Smooth muscle cell (in vitro differentiated cells): Measurements from ENCODE around the gene CACNA1A. TPM values are rescaled to one million over a fixed set of nuclear protein-coding genes. Genes with fewer than 3 reads are reported as not detected.

Experiments
- DNase-seq: peaks from one replicate; lab custom pipeline; 2025; ENCODE audit not compliant: unreplicated experiment; lab: John Stamatoyannopoulos, UW
- H2AFZ ChIP-seq: fragments of 200-600 bp; sonication (generic); 2 replicates; pipeline ENCODE4 v1.6.0; 2016; ENCODE audit warnings: antibody characterized with exemption, low read depth, mild to moderate bottlenecking
- H3F3A ChIP-seq: fragments of 200-600 bp; sonication (generic); 2 replicates; pipeline ENCODE4 v1.6.0; 2017; ENCODE audit warnings: antibody characterized with exemption, low read depth
- H3K27ac ChIP-seq: fragments of 200-600 bp; sonication (generic); 2 replicates; pipeline ENCODE4 v1.5.1; 2016; ENCODE audit warnings: low read depth, mild to moderate bottlenecking
- H3K27me3 ChIP-seq: fragments of 200-600 bp; sonication (generic); 2 replicates; pipeline ENCODE4 v1.6.1; 2016; ENCODE audit warnings: low read depth, mild to moderate bottlenecking
- H3K36me3 ChIP-seq: fragments of 200-600 bp; sonication (generic); 2 replicates; pipeline ENCODE4 v1.5.1; 2016; ENCODE audit warnings: low read depth
- H3K4me1 ChIP-seq: fragments of 200-600 bp; sonication (generic); 2 replicates; pipeline ENCODE4 v1.5.1; 2016; ENCODE audit warnings: low read depth
- H3K4me2 ChIP-seq: fragments of 200-600 bp; sonication (generic); 2 replicates; pipeline ENCODE4 v1.6.0; 2016; ENCODE audit warnings: mild to moderate bottlenecking
- H3K4me3 ChIP-seq: fragments of 200-600 bp; sonication (generic); 2 replicates; pipeline ENCODE4 v1.5.1; 2016; ENCODE audit warnings: mild to moderate bottlenecking
- H3K79me2 ChIP-seq: fragments of 200-600 bp; sonication (generic); 2 replicates; pipeline ENCODE4 v1.6.0; 2016; ENCODE audit warnings: low read depth, mild to moderate bottlenecking
- H3K9ac ChIP-seq: fragments of 200-600 bp; sonication (generic); 2 replicates; pipeline ENCODE4 v1.6.0; 2016; ENCODE audit warnings: low read depth
- H3K9me3 ChIP-seq: fragments of 200-600 bp; sonication (generic); replicated peaks from 2 replicates; pipeline ENCODE4 v1.5.1; 2016; ENCODE audit warnings: low read depth
- H4K20me1 ChIP-seq: fragments of 200-600 bp; sonication (generic); 2 replicates; pipeline ENCODE4 v1.6.0; 2016; ENCODE audit warnings: low read depth
- CTCF ChIP-seq: fragments of 200-600 bp; sonication (generic); IDR thresholded peaks from 2 replicates; pipeline ENCODE4 v1.5.1; 2017; ENCODE audit warnings: borderline replicate concordance, mild to moderate bottlenecking, antibody characterized with exemption; ENCODE audit not compliant: insufficient read depth, poor library complexity, severe bottlenecking
- WGBS: methylation state at CpG from one replicate; pipeline ENCODE4 v1.1.7; 2016; ENCODE audit warnings: low lambda C conversion rate; 5-methylcytosine and 5-hydroxymethylcytosine counted together
- polyA plus RNA-seq: library from polyadenylated mRNA; unstranded; fragments of >200 nt; fragmentation: Nextera tagmentation; extraction: Ambion mirVana; gene quantifications from 2 replicates; pipeline ENCODE4 v1.2.1, GENCODE V29; 2016
- total RNA-seq: library from RNA; depleted of rRNA; stranded (reverse); fragments of >200 nt; gene quantifications from 2 replicates; pipeline ENCODE4 v1.2.3, GENCODE V29; 2014

The CACNA1A gene
- total and polyA plus RNA-seq, 2 experiments from 2014 or later = 1.3 to 3.0 TPM

- Histone ChIP-seq H4K20me1 (no peaks in the 10 kb centered on the region), H3K4me3 (peak overlapping the region; percentile 52), H3K27ac (no peak overlapping the region), H2AFZ (peak overlapping the region; percentile 77), H3K36me3 (no peaks in the 10 kb centered on the region), H3K4me1 (peaks cover 7% of the 10 kb centered on the region), H3K9me3 (no peaks in the 10 kb centered on the region), H3K27me3 (peaks cover 61% of the 10 kb centered on the region), H3K4me2 (peak overlapping the region; percentile 87), H3K79me2 (no peaks in the 10 kb centered on the region), H3K9ac (no peak overlapping the region), H3F3A (no peaks in the 10 kb centered on the region)
- no peak for TF ChIP-seq CTCF
- WGBS = 2% methylated on average over 48 of the region's 69 CpGs
- DNase-seq = no peak
Observed at GRCh38 chr19:13505761-13506470, 363 bp downstream of the CACNA1A start.

- DNase-seq = no peak
- 74% methylated on average over 18 of the region's 20 CpGs for WGBS
- no peaks in the 10 kb centered on the region for H4K20me1 ChIP-seq
- H3K27me3 ChIP-seq = peaks cover 61% of the 10 kb centered on the region
- H3K27ac ChIP-seq = no peak overlapping the region
- H3K4me1 ChIP-seq = peaks cover 7% of the 10 kb centered on the region
- H3K9ac ChIP-seq = no peak overlapping the region
- H3F3A ChIP-seq = no peaks in the 10 kb centered on the region
- H3K36me3 ChIP-seq = no peaks in the 10 kb centered on the region
- H3K79me2 ChIP-seq = no peaks in the 10 kb centered on the region
- no peak overlapping the region for H2AFZ ChIP-seq
- TF ChIP-seq CTCF = no peak
- no peaks in the 10 kb centered on the region for H3K9me3 ChIP-seq
- H3K4me3 ChIP-seq = no peak overlapping the region
- peak overlapping the region; percentile 87 for H3K4me2 ChIP-seq
Observed at GRCh38 chr19:13505164-13505695, 1.0 kb downstream of the CACNA1A start.

- WGBS = 76% methylated on average over 12 of the region's 12 CpGs
- Histone ChIP-seq H3K27ac (no peak overlapping the region), H2AFZ (no peak overlapping the region), H3K4me3 (no peak overlapping the region), H3F3A (no peaks in the 10 kb centered on the region), H3K36me3 (no peaks in the 10 kb centered on the region), H3K79me2 (no peaks in the 10 kb centered on the region), H3K9ac (no peak overlapping the region), H4K20me1 (no peaks in the 10 kb centered on the region), H3K4me2 (no peak overlapping the region), H3K27me3 (peaks cover 52% of the 10 kb centered on the region), H3K9me3 (no peaks in the 10 kb centered on the region), H3K4me1 (peaks cover 7% of the 10 kb centered on the region)
- DNase-seq = no peak
- no peak for TF ChIP-seq CTCF
Observed at GRCh38 chr19:13503570-13504235, 2.6 kb downstream of the CACNA1A start.
